Right atrium auricular region (tissue), 2 donors: ENCODE results near the gene MPZL1. TPM values are rescaled to one million over a fixed set of nuclear protein-coding genes. Genes with fewer than 3 reads are reported as not detected.
A peak's percentile ranks its signal among the peaks of the same experiment; 100 is the strongest.

Experiments used
- DNase-seq: peaks from one replicate; pipeline ENCODE4 v3.0.0-alpha.2; 2019; ENCODE audit warnings: low spot score
- H3K27ac ChIP-seq, 2 donors: fragments of 200-600 bp; sonication (generic); 1 replicate in 1 of 2; 2 replicates in 1 of 2; pipeline ENCODE4 v1.5.1; 2016 to 2019
- H3K27me3 ChIP-seq, 2 donors: fragments of 200-600 bp; sonication (generic); one replicate each; pipeline versions ENCODE4 v1.5.1 to v1.6.0; 2017 to 2019
- H3K36me3 ChIP-seq: fragments of 200-600 bp; sonication (generic); one replicate; pipeline ENCODE4 v1.5.1; 2016
- H3K4me1 ChIP-seq, 2 donors: fragments of 200-600 bp; sonication (generic); one replicate each; pipeline versions ENCODE4 v1.5.1 to v1.6.0; 2017 to 2019
- H3K4me3 ChIP-seq, 2 donors: fragments of 200-600 bp; sonication (generic); 1 replicate in 1 of 2; 2 replicates in 1 of 2; pipeline ENCODE4 v1.5.1; 2017 to 2019; ENCODE audit warnings: mild to moderate bottlenecking in 1 of 2, moderate library complexity in 1 of 2
- H3K9me3 ChIP-seq, 2 donors: fragments of 200-600 bp; sonication (generic); one replicate each; pipeline ENCODE4 v1.5.1; 2019
- CTCF ChIP-seq, 2 donors: fragments of 200-600 bp; sonication (generic); IDR thresholded peaks; one replicate each; pipeline ENCODE4 v1.5.1; 2019; ENCODE audit warnings: antibody characterized with exemption in 2 of 2
- total RNA-seq, 2 donors: library from RNA; depleted of rRNA; stranded (reverse); fragments of >200 nt; gene quantifications; one replicate each; pipeline ENCODE4 v1.1.0, GENCODE V29; 2016

Gene MPZL1
- total RNA-seq, 2 donors from 2014 or later, result 22.4 to 52.0 TPM

DNA sequence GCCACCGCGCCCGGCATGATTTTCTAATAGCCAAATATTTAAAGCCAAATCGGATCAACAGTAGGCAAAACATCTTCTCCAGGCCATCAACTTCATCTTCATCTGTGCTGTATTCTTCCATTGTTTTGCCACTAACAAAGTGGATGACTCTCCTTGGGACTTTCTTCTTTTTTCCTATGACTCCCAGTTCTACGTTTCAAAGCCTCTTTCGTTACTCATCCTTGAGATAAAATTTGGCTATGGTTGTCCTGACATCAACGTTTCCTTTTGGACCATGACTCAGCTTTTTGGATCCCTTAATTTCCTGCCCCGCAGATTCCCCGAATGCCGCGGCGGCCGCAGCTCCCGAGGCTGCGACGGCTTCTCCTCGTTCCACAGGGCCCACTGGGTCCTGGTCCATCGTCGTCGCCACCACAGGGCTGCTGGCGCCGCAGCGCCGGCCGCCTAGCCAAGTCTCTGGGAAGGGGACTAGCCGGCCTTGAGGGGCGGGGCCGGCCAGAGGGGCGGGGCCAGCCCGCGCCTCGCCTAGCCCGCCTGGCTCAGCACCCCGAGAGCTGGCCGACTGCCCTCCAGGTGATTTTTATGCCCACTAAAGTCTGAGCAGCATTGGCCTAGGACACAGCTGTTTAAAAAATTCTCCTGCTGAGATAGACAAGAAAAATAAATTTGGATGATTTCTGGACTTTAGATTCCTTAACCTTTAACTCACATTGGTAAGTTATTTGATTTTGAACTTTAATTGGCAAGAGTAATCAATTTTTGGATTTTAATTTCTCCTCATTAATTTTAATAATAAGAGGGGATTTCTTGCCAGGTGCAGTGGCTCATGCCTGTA lies 98.3 kb downstream of the MPZL1 start:
- H3K9me3 ChIP-seq, result peaks cover 0 to 9% of the 10 kb centered on the region in 2 donors
- H3K4me3 ChIP-seq, result peak overlapping the region; percentile 16 to 40
- H3K27ac ChIP-seq, result peak overlapping the region; percentile 75 to 80
- H3K36me3 ChIP-seq, result no peaks in the 10 kb centered on the region
- TF ChIP-seq CTCF (IDR thresholded peaks at IDR 0.05), result no peak
- H3K27me3 ChIP-seq, result no peaks in the 10 kb centered on the region
- DNase-seq, result peak; percentile 81
- peaks cover 0 to 14% of the 10 kb centered on the region in 2 donors for H3K4me1 ChIP-seq

GRCh38 chr1:167820684-167821355 lies 99.0 kb downstream of the MPZL1 start:
- no peak for TF ChIP-seq CTCF (IDR thresholded peaks at IDR 0.05)
- peak overlapping the region; percentile 75 to 80 for H3K27ac ChIP-seq
- no peak for DNase-seq
- peaks cover 0 to 14% of the 10 kb centered on the region in 2 donors for H3K4me1 ChIP-seq
- H3K36me3 ChIP-seq, result no peaks in the 10 kb centered on the region
- H3K4me3 ChIP-seq, result peak overlapping the region in 1 of 2 donors; percentile 40
- peaks cover 0 to 1% of the 10 kb centered on the region in 2 donors for H3K9me3 ChIP-seq
- no peaks in the 10 kb centered on the region for H3K27me3 ChIP-seq

- no peak for DNase-seq
- Histone ChIP-seq H3K27ac (no peak overlapping the region), H3K27me3 (no peaks in the 10 kb centered on the region), H3K9me3 (no peaks in the 10 kb centered on the region), H3K36me3 (no peaks in the 10 kb centered on the region), H3K4me1 (peaks cover 0 to 14% of the 10 kb centered on the region in 2 donors), H3K4me3 (no peak overlapping the region)
- no peak for TF ChIP-seq CTCF (IDR thresholded peaks at IDR 0.05)
These were observed 99.5 kb downstream of the MPZL1 start for GRCh38 chr1:167821356-167821685.

DNA sequence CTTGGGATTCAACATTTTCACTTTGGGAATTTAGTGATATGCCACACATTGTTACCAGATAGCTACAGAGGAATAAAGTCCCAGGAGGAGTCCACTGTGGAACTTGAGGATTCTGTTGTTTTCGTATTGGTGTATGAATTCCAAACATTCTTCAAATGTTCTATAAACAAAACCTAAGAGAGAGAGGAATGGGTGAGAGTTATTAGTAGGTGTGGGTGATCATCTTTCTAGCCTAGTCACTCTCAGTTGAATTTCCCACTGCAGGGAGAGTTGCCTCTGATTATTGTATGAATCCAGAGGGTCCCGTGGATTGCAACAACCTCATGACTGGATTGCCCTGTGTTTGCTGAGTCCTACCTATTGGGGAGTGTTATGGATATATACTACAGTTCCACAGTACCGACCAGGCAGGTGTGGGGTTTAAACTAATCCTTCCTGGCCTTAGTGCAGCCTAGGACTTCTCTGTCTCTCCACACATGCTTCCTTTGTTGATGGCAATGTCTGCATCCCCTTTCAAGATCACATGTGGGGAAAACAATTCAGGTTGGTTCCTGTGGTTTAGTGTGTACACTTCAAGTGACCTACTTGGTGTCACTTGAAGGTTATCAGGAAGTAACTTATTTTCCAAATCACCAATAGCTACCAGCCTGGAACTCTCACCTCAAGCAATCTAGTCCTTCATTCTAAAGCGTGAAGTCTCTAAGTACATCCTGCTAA lies 100.3 kb downstream of the MPZL1 start:
- Histone ChIP-seq H3K27me3 (no peaks in the 10 kb centered on the region), H3K27ac (no peak overlapping the region), H3K9me3 (no peaks in the 10 kb centered on the region), H3K4me1 (peaks cover 0 to 14% of the 10 kb centered on the region in 2 donors), H3K4me3 (no peak overlapping the region), H3K36me3 (no peaks in the 10 kb centered on the region)
- DNase-seq, result no peak
- no peak for TF ChIP-seq CTCF (IDR thresholded peaks at IDR 0.05)

- no peak for DNase-seq
- TF ChIP-seq CTCF (IDR thresholded peaks at IDR 0.05), result no peak
- H3K27ac ChIP-seq, result no peak overlapping the region
- H3K4me3 ChIP-seq, result no peak overlapping the region
- H3K4me1 ChIP-seq, result peaks cover 0 to 14% of the 10 kb centered on the region in 2 donors
- no peaks in the 10 kb centered on the region for H3K36me3 ChIP-seq
- no peaks in the 10 kb centered on the region for H3K9me3 ChIP-seq
- H3K27me3 ChIP-seq, result no peaks in the 10 kb centered on the region
These were observed 102.5 kb downstream of the MPZL1 start for GRCh38 chr1:167824163-167824794.
